KOPT-K1 (cell line): ENCODE measurements around the gene STRN4.
"Not testable (repeated sequence)": the region's sequence is repeated elsewhere in the genome, so short reads cannot be mapped to it uniquely, and the experiment has no call there.

Source experiments
- H3K27ac ChIP-seq: fragments of 200-600 bp; sonication (generic); 2 replicates; pipeline ENCODE4 v1.5.1; 2016; ENCODE audit warnings: antibody characterized with exemption, mild to moderate bottlenecking, low read depth, low read length; ENCODE audit not compliant: poor library complexity, severe bottlenecking
- H3K36me3 ChIP-seq: fragments of 200-600 bp; sonication (generic); 2 replicates; pipeline ENCODE4 v1.5.1; 2017; ENCODE audit warnings: antibody characterized with exemption, mild to moderate bottlenecking, low read length, moderate library complexity; ENCODE audit not compliant: insufficient read depth
- H3K9me3 ChIP-seq: fragments of 200-600 bp; sonication (generic); 2 replicates; pipeline ENCODE4 v1.5.1; 2017; ENCODE audit warnings: antibody characterized with exemption, low read length, mild to moderate bottlenecking; ENCODE audit not compliant: insufficient read depth, poor library complexity, severe bottlenecking

Gene STRN4

DNA sequence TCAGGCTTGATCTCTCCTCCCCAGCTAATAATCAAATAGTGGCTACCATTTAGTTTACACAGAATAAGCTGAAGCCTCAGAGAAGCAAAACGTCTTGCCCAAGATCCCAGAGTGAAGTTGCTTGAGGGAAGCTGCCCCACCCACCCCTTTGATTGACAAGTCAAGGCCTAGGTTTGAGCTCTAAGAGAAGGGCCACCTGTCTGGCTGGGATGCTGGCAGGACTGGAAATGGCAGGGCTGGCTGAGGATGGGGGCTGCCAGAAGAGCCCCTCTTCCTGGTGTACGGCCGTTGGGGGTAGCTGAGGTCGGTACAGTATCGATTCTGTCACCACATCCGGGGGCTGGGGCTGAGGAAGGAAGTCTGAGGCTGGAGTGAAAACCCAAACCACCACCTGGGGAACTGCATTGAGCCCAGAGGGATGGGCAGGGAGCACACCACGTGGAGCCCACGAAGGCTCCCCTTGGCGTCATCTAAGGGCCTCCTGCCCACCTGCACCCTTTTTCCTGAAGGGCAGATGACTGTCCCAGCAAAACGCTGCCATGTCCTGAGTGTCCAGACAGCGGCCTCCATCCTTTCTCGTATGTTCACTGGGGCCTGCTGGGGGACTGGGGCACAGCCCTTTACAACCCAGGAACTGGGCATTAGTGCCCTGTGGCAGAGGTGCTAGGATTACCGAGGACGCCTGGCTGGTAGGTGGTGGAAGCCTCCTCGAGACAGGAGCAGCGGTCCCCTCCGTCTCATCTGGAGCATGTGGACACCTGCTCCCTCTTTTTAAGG lies 27.9 kb downstream of the STRN4 start:
- Histone ChIP-seq H3K9me3 (no peaks in the 10 kb centered on the region), H3K27ac (peak overlapping the region; percentile 96), H3K36me3 (peaks cover 42% of the 10 kb centered on the region)

DNA sequence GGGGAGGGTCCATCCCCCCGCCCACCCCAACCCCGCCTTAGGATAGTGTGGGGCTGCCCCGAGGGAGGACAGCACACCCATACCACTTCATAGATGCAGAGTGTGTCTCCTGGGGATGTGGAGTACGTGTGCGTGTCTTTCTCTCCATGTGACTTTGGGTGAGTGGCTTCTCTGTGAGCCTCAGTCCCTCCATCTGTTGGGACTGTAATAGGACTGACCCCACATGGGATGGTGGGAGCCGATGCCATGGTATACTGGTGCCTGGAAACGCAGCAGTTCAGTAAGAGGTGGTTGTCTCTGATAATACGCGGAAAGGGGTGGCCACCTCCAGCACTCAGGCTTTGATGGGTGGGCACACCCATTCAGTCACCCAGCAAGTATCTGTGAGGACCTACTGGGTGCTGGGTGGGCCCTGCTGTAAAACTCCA lies 28.5 kb downstream of the STRN4 start:
- peak overlapping the region; percentile 96 for H3K27ac ChIP-seq
- H3K36me3 ChIP-seq: peaks cover 36% of the 10 kb centered on the region
- no peaks in the 10 kb centered on the region for H3K9me3 ChIP-seq

DNA sequence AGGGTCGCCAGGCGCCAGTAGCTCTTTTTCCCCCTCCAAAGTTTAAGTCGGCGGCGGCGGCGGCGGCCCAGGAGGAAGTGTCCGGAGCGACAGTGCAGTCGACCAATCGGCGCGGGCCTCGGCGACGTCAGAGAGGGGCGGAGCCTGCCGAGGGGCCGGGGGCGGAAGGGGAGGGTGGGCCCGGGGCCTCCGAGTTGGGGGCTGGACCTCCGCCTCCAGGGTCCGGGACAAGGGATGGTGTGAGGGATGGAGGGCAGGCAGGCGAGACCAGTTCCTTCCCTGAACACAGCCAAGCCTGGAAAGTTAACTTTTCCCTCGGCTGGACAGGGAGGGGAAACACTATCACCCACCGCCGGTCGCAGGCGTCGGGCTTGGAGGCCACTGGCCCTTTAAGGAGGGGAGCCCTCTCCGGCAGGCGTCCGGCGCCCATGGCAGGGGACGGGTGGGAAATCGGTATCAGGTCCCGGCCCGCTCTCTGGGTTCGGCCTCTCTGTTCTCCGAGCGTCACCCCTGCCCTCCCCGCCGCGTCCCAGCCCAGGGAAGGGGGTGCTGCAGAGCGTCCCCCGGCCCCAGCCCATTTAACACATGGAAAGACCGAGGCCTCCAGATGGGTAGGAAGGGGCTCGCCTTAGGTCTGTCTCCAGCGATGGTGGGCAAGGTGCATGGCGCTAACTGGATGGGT lies 29.1 kb downstream of the STRN4 start, which contains the start of gene PRKD2:
PRKD2 (minus strand) TSS at position 81 of the 682 bp plus-strand sequence. CDS start 744 bp downstream, outside the sequence.
- H3K36me3 ChIP-seq: peaks cover 32% of the 10 kb centered on the region
- H3K9me3 ChIP-seq: no peaks in the 10 kb centered on the region
- peak within 1 kb of the TSS; percentile 96 for H3K27ac ChIP-seq

DNA sequence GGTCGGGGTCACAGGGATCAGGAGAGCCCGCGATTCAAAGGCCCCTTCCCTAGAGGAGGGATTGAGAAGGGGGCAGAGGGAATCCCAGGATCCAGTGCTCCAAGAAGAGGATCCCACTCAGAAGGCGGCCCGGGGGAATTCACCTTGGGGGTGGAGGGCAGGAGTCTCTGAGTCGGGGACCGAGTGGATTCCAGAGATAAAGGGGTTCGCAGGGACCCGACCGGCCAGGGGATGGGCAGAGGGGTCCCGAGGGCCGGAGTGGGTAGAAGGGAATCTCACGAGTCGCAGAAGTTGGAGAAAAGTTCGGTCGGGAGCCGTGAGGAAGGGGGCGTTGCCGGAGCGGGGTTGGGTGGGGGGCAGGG lies 29.6 kb downstream of the STRN4 start:
- no peaks in the 10 kb centered on the region for H3K9me3 ChIP-seq
- peak overlapping the region; percentile 96 for H3K27ac ChIP-seq
- H3K36me3 ChIP-seq: peaks cover 32% of the 10 kb centered on the region

DNA sequence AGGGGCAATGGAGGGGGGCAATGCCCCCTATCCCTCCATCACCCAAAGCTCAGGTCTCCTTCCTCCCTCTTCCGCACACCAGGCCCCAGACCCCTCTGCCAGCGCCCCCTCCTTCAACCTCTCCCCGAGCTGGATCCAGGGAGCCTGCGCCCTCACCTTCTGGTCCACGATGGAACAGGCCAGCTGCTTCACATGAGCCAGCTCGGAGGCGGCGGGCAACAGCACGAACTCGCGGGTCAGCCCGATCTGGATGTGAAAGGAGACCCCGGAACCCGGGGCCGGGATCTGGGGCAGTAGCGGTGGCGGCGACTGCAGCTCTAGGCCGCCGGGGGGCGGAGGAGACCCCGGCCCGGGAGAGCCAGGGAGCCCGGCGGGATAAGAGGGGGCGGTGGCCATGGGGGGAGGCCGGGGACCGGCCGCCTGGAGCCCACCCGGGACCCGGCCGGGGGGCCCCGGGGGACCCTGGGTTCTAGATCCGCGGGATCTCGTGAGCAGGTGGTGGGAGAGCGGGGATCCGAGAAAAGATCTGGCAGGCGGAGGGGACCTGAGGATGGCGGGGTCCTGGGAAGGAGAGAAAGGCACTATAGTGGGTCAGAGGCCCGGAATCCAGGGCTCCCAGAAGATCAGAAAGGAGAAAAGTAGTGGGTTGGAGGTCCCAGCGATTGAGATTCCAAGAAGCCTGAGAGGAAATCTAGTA lies 30.1 kb downstream of the STRN4 start:
- no peaks in the 10 kb centered on the region for H3K9me3 ChIP-seq
- peak overlapping the region; percentile 96 for H3K27ac ChIP-seq
- H3K36me3 ChIP-seq: peaks cover 30% of the 10 kb centered on the region

DNA sequence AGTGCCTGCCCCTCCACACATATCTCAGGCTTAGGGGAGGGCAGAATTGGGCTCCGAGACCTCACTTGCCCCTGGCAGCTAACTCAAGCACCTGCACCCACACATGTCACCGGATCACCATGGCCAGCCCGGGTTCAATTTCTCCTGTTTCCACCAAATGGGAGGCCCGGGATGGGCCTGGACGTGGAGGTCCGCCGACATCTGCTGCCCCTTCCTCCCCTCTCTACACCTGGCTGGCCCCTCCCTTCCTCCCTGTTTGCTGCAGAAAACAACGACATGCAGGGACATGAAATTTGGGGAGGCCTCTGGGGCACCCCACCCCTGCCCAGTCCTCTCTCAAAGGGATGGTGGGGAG lies 30.7 kb downstream of the STRN4 start:
- H3K9me3 ChIP-seq: no peaks in the 10 kb centered on the region
- H3K36me3 ChIP-seq: peaks cover 30% of the 10 kb centered on the region
- H3K27ac ChIP-seq: peak overlapping the region; percentile 96

DNA sequence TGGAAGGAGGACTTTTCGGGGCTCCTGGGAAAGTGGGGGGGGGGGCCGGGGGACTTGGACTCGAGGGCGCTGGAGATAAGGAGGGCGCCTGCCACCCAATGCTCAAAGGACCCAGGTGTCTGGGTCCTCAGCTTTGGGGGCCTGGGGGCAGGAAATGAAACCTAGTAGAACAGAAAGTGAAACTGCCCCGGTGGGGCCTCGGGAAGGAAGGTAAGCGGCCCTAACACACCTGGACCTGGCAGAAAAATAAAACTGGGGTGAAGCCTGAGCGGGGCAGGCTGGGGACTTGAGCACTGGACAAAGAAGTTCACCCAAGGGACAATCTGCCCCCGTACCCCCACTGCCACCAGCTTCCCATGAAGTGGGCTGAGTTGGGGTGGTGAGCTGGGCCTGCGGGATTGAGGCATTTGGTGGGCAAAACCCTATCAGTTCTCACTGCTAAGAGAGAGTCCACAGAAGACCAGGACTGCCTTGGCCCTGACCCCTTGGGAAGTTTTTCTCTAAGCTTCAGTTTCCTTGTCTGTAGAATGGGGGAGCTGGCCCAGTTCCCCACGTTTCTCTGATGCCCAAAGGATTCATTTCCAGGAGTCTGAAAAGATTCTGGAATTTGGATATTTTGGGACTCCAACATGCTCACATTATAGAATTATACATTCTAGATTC lies 31.7 kb downstream of the STRN4 start:
- Histone ChIP-seq H3K27ac (peak overlapping the region; percentile 96), H3K36me3 (peaks cover 30% of the 10 kb centered on the region), H3K9me3 (no peaks in the 10 kb centered on the region)

DNA sequence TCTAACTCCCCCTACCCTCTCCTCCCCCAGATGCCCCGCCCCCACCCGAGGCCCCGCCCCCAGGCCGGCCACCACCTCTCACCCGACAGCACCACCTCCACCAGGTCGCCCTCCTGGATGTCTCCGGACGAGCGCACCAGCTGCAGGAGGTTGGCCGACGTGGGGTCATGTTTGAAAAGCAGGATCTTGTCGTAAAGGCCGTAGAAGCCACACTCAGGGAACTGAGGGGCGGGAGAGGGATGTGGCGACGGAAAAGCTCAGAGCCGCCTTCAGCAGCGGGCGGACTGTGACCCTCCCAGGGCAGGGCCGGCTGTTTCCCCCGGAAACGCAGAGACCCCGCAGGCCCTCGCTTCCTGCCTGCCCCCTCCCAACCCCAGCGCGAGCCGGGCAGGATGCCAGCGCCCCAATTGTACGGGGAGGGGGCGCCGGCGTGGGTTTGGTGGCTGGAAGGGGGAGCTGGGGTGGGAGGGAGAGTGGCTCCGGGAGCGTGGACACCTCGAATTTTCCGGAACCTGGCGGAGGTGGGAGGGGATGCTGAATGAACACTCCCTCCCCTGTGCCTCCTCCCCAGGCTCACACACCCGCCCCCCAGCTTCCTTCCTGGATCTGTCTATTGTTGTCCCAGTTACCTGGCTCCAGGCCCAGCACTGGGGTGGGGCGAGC lies 32.3 kb downstream of the STRN4 start:
- H3K9me3 ChIP-seq: no peaks in the 10 kb centered on the region
- peak overlapping the region; percentile 96 for H3K27ac ChIP-seq
- peaks cover 32% of the 10 kb centered on the region for H3K36me3 ChIP-seq

DNA sequence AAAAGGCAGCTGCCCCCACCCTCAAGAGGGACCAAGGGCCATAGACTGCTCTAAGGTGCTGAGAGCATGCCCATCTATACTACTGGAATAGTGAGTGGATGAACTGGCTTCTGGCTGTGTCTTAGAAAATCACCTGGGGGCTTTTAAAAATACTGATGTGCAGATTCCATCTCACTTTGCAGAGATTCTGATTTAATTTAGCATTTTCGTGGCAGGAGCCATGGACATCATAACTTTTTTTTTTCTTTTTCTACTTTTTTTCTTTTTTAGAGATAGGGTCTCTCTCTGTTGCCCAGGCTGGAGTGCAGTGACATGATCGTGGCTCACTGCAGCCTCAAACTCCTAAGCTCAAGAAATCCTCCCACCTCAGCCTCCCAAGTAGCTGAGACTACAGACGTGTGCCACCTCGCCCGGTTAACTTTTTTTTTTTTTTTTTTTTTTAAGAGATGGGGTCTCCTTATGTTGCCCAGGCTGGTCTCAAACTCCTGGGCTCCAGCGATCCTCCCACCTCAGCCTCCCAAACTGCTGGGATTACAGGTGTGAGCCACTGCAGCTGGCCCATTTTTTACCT lies 33.4 kb downstream of the STRN4 start:
- Histone ChIP-seq H3K27ac (peak overlapping the region; percentile 96), H3K36me3 (peaks cover 43% of the 10 kb centered on the region)
- not testable (repeated sequence) for H3K9me3 ChIP-seq

DNA sequence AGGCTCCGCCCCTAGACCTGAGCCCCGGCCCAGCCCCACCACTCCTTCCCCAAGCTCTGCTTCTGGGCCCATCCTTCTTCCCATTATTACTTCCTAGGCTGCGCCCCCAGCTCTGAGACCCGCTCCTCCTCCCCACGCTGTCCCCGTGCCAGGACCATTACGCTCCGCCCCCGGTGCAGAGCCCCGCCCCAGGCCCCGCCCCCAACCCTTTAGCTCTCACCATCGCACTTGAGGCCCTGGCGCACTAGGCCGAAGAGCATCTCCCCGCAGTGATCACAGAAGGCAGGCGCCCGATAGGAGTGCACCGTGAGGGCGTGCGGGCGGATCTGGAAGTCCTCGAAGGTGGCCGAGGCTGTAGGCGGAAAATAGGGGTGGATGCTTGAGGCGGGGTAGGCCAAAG lies 35.6 kb downstream of the STRN4 start:
- peaks cover 64% of the 10 kb centered on the region for H3K36me3 ChIP-seq
- H3K27ac ChIP-seq: no peak overlapping the region
- H3K9me3 ChIP-seq: no peaks in the 10 kb centered on the region

DNA sequence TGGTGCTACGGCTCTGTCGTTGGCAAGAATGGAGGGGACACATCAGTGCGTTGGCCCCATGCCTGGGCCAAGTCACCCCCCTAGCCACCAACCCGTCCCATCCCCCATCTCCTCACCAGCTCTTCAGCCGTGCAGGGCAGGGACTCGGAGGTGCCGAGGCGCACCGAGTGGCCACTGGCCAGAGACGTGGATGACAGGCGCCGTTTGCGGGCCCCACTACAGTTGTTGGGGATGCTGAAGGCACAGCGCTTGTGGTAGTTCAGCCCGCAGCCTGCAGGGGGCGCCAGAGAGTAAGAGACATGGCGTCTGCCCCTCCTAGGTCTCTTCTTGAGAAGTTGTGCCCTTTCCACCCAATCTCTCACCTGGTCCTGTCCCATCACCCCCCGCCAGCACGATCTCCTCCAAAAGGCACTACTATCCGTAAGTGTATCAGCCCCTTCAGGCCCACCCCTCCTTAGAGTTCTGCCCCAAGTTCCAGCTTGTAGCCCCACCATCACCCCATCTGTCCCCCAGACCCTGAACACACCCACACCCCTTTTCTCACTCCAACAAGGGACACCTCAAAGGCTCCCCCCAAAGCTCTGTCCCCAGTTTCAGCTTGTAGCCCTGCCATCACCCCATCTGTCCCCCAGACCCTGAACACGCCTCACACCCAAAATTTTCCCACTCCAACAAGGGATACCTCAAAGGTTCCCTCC lies 41.7 kb downstream of the STRN4 start:
- peaks cover 99% of the 10 kb centered on the region for H3K36me3 ChIP-seq
- H3K9me3 ChIP-seq: no peaks in the 10 kb centered on the region
- no peak overlapping the region for H3K27ac ChIP-seq

DNA sequence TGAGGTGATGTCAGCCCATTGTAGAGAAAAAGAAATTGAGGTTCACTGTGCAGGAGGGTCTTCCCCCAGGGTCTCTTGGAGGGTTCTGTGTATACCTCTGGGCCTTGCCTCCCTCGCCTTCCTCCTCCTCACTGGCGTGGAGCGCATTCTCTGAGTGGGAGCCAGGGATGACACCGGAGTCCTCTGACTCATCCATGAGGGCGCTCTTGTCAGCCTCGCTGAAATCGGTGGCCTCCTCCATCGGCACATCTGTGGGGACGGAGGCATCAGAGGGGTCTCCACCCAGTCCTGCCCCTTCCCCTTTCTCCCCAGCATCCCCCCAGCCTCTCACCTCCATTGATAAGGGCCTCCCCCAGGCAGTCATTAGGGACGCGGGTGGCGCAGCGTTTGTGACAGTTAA lies 45.5 kb downstream of the STRN4 start:
- no peak overlapping the region for H3K27ac ChIP-seq
- H3K9me3 ChIP-seq: no peaks in the 10 kb centered on the region
- H3K36me3 ChIP-seq: peaks cover 99% of the 10 kb centered on the region

DNA sequence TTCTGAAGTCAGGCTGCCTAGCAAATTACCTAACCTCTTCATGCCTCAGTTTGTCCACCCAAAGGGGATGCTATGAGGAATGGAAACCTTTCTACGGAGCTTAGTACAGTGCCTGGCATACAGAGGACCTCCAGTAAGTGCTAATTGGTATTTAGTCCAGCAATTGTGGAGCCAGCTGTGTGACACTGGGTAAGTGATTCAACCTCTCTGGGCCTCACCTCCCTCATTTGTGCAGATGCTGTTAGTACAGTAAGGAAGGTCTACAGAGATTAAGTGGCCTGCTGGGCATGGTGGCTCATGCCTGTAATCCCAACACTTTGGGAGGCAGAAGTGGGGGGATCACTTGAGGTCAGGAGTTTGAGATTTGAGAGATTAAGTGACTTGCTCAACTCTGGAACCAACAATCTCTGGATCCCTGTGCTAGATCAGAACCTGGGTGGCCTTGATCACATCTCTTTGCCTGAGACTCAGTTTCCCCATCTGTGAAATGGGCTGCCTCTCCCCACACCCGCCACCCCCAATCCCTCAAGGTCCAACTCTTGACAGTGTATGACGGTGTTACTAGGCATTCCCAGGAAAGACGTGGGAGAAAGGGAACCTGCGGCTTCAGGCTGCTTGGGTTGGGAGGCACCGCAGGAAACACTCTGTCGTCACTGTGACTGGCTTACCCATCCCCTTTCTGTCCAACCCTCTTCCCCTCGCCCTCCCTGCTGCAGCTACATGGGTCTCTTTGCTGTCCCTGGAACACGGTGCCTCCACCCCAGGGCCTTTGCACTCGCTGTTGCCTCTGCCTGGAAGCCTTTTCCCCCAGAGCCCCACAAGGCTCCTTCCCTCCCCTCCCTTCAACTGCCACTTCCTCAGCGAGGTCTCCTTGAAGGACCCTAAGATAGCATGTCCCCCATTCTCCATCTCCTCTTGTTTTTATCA lies 47.6 kb downstream of the STRN4 start:
- Histone ChIP-seq H3K27ac (no peak overlapping the region), H3K36me3 (peaks cover 100% of the 10 kb centered on the region), H3K9me3 (no peaks in the 10 kb centered on the region)
